GM12891 (cell line): ENCODE measurements around the gene TXNRD1.
A peak's percentile ranks its signal among the peaks of the same experiment; 100 is the strongest.
"Not testable (repeated sequence)": the region's sequence is repeated elsewhere in the genome, so short reads cannot be mapped to it uniquely, and the experiment has no call there.

ENCODE experiments used
- DNase-seq: peaks from one replicate; pipeline ENCODE4 v3.0.0; 2011; ENCODE audit warnings: low spot score; ENCODE audit not compliant: insufficient read length
- FAIRE-seq: peaks from 2 replicates; lab custom pipeline; 2011; peaks lifted over from hg19 to GRCh38; lab: Jason Lieb, UNC
- PAX5 ChIP-seq: IDR thresholded peaks from 2 replicates; pipeline ENCODE4 v1.6.1; 2011; ENCODE audit warnings: low read length, moderate library complexity, mild to moderate bottlenecking; ENCODE audit not compliant: insufficient read depth, severe bottlenecking
- POLR2A ChIP-seq: IDR thresholded peaks from 2 replicates; pipeline ENCODE4 v1.6.1; 2011; ENCODE audit warnings: low read depth, low read length, control low read depth
- POLR2AphosphoS5 ChIP-seq: IDR thresholded peaks from 2 replicates; pipeline ENCODE4 v1.6.1; 2011; ENCODE audit warnings: low read depth, low read length, control low read depth
- POU2F2 ChIP-seq: IDR thresholded peaks from 2 replicates; pipeline ENCODE4 v1.6.1; 2011; ENCODE audit warnings: low read depth, mild to moderate bottlenecking, control low read depth, low read length, moderate library complexity
- SPI1 ChIP-seq: IDR thresholded peaks from 2 replicates; pipeline ENCODE4 v1.6.1; 2011; ENCODE audit warnings: low read depth, low read length, control low read depth
- TAF1 ChIP-seq: IDR thresholded peaks from 2 replicates; pipeline ENCODE4 v1.6.1; 2011; ENCODE audit warnings: low read depth, low read length, control low read depth

The TXNRD1 gene

DNA sequence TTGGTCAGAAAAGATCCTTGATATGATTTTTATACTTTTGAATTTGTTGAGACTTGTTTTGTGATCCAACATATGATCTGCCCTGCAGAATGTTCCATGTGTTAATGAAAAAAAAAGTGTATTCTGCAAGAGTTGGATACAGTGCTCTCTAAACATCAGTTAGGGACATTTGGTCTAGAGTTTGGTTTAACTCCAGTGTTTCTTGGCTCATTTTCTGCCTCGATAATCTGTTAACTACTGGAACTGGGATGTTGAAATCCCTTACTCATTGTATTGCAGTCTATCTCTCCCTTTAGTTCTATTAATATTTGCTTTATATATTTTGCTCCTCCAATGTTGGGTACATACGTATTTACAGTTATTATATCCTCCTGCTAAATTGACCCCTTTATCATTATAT lies 18.3 kb upstream of the TXNRD1 start:
- FAIRE-seq = no peak
- TF ChIP-seq SPI1 (no peak), PAX5 (no peak), POLR2AphosphoS5 (no peak), POLR2A (no peak), TAF1 (no peak), POU2F2 (no peak)
- DNase-seq = no peak

GRCh38 chr12:104199964-104200363 lies 15.6 kb upstream of the TXNRD1 start:
- TF ChIP-seq SPI1 (no peak), POU2F2 (no peak), POLR2AphosphoS5 (no peak), PAX5 (no peak), TAF1 (no peak), POLR2A (no peak)
- no peak for DNase-seq
- no peak for FAIRE-seq

GRCh38 chr12:104201238-104202001 lies 14.2 kb upstream of the TXNRD1 start:
- FAIRE-seq (peak; percentile 94), DNase-seq (peak; percentile 36)

GRCh38 chr12:104204690-104205480 lies 10.7 kb upstream of the TXNRD1 start:
- DNase-seq = no peak
- no peak for FAIRE-seq
- no peak for TF ChIP-seq TAF1

More at GRCh38 chr12:104201238-104202001, 14.2 kb upstream of the TXNRD1 start:
- no peak for TF ChIP-seq SPI1
- no peak for TF ChIP-seq PAX5
- TF ChIP-seq POU2F2 = no peak
- TF ChIP-seq POLR2A = no peak
- no peak for TF ChIP-seq TAF1
- TF ChIP-seq POLR2AphosphoS5 = no peak

DNA sequence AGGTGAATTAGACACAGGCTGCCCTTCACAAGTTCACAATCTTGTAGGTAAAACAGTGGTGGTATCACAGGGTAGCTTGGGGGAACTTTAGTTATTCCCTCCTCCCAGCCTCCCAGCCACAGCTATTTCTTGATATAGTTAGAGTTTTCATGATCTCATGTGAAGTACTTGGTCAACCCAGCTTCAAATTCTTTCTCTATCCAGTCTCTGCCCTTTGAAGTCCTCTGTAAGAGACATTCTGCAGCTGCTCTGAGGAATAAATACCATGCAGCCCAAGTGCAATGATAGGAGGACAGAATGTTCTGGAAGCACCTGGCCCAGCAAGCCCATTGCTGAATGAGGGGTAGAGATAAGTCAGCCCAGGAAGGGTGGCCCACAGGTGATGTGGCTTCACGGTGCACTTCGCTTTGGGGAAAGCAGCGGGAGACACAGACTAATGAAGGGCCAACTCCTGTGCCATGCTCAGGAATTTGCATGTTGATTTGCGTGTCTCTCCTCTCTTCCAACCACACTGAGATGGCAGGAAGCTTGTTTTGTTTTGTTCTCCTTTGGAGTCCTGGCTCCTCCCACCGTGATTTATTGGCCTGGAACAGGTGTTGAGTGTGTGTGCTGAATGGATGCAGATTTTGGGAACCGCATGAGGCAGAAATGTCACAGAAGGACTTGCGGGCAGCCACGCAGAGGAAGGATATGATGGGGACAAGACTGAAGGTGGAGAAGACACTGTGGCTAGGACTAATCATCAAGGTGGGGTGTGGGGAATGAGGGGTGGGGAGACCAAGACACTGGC lies 8.0 kb upstream of the TXNRD1 start:
- TF ChIP-seq TAF1 = no peak
- no peak for TF ChIP-seq PAX5
- TF ChIP-seq POLR2A = no peak
- no peak for TF ChIP-seq SPI1
- no peak for TF ChIP-seq POLR2AphosphoS5
- no peak for TF ChIP-seq POU2F2
- no peak for FAIRE-seq
- no peak for DNase-seq

- FAIRE-seq (no peak), DNase-seq (no peak)
- TF ChIP-seq POLR2AphosphoS5 (no peak), PAX5 (no peak), TAF1 (no peak), POU2F2 (no peak), SPI1 (no peak), POLR2A (no peak)
Observed at GRCh38 chr12:104212516-104212915, 3.1 kb upstream of the TXNRD1 start.

DNA sequence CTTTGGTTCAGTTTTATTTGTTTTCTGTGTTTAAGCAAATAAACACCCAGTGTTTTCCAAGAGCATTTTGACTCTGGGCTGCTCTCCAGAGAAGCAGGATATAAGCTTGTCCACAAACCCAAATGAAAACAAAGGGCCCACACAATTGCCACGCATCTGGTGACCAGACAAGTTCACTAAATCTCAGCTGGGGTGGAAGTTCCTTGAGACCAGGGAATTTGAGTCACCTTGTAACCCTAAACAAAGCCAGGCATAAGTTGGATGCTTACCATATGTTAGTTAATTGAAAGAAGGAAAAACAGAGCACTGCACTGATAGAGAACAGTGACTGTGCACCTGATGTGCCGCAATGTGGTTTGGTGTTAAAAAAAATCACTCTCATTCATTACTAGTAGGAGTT lies 1.6 kb upstream of the TXNRD1 start:
- no peak for DNase-seq
- no peak for FAIRE-seq
- TF ChIP-seq POU2F2 = no peak

- no peak for TF ChIP-seq TAF1
- no peak for TF ChIP-seq POU2F2
- TF ChIP-seq POLR2A = no peak
- TF ChIP-seq PAX5 = no peak
- no peak for TF ChIP-seq SPI1
- TF ChIP-seq POLR2AphosphoS5 = no peak
- DNase-seq (no peak), FAIRE-seq (no peak)
Observed at GRCh38 chr12:104216521-104216924, 944 bp downstream of the TXNRD1 start.

- FAIRE-seq, DNase-seq: not testable (repeated sequence)
Observed at GRCh38 chr12:104218506-104218905, 2.9 kb downstream of the TXNRD1 start.

DNA sequence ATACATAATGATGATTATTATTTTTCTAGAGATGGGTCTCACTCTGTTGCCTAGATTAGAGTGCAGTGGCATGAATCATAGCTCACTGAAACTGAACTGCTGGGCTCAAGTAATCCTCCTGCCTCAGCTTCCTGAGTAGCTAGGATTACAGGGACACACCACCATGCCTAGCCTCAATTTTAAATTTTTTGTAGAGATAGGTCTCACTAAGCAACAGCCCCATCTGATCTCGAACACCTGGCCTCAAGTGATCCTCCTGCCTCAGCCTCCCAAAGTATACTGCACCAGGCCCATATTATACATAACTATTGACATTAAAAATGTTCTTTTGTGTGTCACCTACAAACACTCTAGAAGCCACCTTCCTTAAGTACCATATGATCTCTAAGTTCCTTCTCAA lies 3.4 kb downstream of the TXNRD1 start:
- no peak for DNase-seq
- no peak for FAIRE-seq
- TF ChIP-seq POLR2AphosphoS5 (no peak), SPI1 (no peak), POU2F2 (no peak), PAX5 (no peak), POLR2A (no peak), TAF1 (no peak)
